Right lobe of liver (tissue), 4 donors: ENCODE data around the gene TNIP2.

ENCODE experiments used
- POLR2A ChIP-seq: fragments of 450-650 bp; IDR thresholded peaks from one replicate; pipeline ENCODE4 v1.6.1; 2017; ENCODE audit warnings: antibody characterized with exemption, mild to moderate bottlenecking
- TF ChIP-seq, protein P1 (sequence below), 4 donors: fragments of 200-600 bp in 3 of 4; fragments of 450-650 bp in 1 of 4; IDR thresholded peaks; one replicate each; pipeline versions ENCODE4 v1.5.1 to v1.8.0; 2016 to 2022; ENCODE audit warnings: antibody characterized with exemption in 4 of 4, mild to moderate bottlenecking in 2 of 4
- donor health status: DM: no; HTN: no; CAD: no.
- donor health status: DM: no; HTN: no; CAD: no.
- donor health status: DM: no; HTN: yes; CAD: no.

DNA sequence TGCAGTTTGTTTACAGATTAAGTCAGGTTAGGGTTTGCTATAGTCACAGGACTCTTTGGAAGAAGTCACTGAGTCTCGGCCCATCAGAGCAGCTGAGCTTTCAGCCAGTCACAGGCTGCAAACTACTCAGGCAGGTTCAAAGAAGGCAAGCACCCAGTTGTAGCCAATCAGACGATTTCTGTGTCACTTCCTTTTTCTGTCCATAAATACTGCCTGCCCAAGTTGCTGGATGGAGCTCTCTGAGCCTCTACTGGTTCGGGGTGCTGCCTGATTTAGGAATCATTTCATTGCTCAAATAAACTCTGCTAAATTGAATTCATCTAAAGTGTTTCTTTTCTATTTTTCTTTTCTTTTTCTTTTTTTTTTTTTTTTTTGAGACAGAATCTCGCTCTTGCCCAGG lies 29.5 kb upstream of the TNIP2 start:
- TF ChIP-seq, protein P1, sequence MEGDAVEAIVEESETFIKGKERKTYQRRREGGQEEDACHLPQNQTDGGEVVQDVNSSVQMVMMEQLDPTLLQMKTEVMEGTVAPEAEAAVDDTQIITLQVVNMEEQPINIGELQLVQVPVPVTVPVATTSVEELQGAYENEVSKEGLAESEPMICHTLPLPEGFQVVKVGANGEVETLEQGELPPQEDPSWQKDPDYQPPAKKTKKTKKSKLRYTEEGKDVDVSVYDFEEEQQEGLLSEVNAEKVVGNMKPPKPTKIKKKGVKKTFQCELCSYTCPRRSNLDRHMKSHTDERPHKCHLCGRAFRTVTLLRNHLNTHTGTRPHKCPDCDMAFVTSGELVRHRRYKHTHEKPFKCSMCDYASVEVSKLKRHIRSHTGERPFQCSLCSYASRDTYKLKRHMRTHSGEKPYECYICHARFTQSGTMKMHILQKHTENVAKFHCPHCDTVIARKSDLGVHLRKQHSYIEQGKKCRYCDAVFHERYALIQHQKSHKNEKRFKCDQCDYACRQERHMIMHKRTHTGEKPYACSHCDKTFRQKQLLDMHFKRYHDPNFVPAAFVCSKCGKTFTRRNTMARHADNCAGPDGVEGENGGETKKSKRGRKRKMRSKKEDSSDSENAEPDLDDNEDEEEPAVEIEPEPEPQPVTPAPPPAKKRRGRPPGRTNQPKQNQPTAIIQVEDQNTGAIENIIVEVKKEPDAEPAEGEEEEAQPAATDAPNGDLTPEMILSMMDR (IDR thresholded peaks at IDR 0.05): no peak
- no peak for TF ChIP-seq POLR2A
